GM18870 (cell line): Measurements from ENCODE around the gene KLHDC1.
"Not testable (repeated sequence)": the region's sequence is repeated elsewhere in the genome, so short reads cannot be mapped to it uniquely, and the experiment has no call there.

Experiments
- ATAC-seq: cut with Tn5 transposase; IDR thresholded peaks from one replicate; pipeline ENCODE4 v1.9.1; 2021; ENCODE audit warnings: moderate library complexity; ENCODE audit not compliant: unreplicated experiment

KLHDC1 gene

DNA sequence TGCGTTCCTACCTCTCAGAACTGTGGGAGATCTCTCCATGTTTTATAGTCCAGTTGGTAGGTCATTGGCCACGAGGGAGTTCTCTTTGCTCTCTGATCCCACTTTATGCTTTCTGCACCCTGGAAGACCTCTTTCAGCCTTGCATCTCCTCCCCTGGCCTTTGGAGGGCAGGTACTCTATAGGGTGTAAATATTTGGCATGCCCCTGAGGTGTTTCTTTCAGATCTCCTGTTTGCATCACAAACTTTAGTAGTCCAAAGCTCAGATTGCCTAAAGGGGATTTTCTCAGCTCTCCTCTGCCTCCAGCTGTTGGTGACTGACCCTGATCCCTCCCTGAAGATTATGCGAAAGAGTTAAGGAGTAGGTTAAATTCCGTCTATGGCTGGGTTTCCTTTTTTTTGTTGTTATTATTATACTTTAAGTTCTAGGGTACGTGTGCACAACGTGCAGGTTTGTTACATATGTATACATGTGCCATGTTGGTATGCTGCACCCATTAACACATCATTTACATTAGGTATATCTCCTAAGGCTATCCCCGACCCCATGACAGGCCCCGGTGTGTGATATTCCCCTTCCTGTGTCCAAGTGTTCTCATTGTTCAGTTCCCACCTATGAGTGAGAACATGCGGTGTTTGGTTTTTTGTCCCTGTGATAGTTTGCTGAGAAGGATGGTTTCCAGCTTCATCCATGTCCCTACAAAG, 29.0 kb downstream of the KLHDC1 start:
- not testable (repeated sequence) for ATAC-seq

DNA sequence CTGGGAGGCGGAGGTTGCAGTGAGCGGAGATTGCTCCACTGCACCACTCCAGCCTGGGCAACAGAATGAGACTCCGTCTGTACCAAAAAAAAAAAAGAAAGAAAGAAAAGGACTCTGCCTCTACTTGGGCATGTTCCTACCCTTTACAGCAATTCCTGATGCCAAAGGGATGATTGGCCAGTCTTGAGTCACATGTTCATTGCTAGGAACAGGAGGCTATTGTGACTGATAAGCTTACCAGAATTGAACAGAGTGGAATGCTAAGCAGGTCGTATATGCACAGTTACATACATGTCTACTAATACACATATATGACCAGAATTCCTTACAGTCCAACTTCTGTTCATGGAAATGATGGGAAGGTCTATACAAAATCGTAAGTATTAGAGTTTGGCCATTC, 34.3 kb downstream of the KLHDC1 start:
- ATAC-seq, result no peak

- no peak for ATAC-seq
Observed at GRCh38 chr14:49732896-49733295, 40.0 kb downstream of the KLHDC1 start.

GRCh38 chr14:49733836-49734235, 40.9 kb downstream of the KLHDC1 start:
- no peak for ATAC-seq

DNA sequence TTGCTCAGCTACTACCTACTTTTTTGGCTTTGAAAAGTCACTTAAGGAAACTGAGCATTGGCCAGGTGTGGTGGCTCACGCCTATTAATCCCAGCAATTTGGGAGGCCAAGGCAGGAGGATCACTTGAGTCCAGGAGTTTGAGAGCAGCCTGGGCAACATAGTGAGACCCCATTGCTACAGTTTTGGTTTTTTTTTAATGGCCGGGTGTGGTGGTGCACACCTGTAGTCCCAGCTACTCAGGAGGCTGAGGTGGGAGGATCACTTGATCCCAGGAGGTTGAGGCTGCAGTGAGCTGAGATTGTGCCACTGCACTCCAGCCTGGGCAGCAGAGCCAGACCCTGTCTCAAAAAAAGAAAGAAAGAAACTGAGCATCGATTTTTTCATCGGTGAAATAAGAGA, 42.7 kb downstream of the KLHDC1 start:
- not testable (repeated sequence) for ATAC-seq

DNA sequence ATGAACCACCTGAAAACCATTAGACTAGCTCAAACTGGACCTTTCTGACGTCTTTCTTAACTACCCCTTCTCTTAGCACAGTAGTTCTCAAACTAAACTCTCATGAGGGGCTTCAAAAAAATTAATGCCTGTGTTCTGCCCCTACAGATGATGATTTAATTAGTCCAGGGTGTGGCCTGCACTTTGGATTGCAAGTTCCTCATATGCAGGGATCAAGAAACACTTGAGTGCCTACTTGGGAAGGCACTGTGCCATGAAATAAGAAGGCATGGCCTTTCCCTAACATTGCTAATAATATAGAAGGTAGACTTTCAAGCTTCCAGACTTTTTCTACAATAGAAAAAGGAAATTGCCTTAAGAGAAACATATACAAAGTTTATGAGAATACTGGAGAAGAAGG, 52.3 kb downstream of the KLHDC1 start:
- no peak for ATAC-seq

- not testable (repeated sequence) for ATAC-seq
Observed at GRCh38 chr14:49746476-49746875, 53.6 kb downstream of the KLHDC1 start.

- ATAC-seq, result no peak
Observed at GRCh38 chr14:49754570-49755097, 61.7 kb downstream of the KLHDC1 start.

GRCh38 chr14:49755378-49755777, 62.5 kb downstream of the KLHDC1 start:
- ATAC-seq, result no peak

DNA sequence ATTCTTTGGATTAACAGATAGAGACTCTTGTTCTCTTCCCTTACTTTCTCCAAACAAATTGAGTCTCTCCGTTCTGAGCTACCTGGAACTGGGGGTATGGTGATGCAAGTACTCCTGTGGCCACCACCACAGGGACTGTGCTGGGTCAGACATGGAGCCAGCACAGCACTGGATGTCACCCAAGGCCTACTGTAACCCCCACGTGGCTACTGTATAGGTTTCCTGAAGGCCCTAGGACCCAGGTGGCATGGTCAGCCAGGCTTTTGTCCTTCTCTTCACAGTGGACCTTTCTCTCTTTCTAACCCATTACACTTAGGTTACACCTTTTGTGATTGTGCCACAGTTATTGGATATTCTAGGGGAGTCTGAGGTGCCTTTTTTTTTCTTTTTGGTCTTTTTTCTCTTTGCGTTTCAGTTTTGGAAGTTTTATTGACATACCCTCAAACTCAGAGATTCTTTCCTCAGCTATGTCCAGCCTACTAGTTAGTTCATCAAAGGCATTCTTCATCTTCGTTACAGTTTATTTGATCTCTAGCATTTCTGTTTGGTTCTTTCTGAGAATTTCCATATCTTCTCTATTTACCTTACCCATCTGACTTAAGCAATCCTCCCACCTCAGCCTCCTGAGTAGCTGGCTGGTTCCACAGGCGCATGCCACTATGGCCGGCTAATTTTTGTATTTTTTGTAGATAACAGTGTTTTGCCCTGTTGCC, 69.1 kb downstream of the KLHDC1 start:
- ATAC-seq, result no peak

DNA sequence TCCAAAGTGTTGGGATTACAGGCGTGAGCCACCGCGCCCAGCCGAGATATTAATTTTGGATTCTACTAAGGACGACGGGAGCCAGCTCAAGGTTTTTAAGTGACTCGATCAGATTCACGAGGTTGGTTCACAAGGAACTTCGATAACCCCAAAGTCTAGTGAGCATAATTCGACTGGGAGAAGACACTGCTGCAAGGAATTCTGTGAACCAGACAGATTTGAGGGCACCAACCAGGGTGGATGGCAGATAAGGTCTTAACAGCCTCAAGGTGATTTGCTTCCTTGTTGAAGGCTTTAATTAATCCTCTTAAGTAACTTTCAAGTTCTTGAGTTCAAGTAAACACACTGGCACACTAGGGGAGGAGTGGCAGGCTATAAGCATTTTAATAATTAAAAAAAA, 73.9 kb downstream of the KLHDC1 start:
- ATAC-seq, result no peak

- no peak for ATAC-seq
Observed at GRCh38 chr14:49767270-49767570, 74.3 kb downstream of the KLHDC1 start.

GRCh38 chr14:49767571-49768300, 74.8 kb downstream of the KLHDC1 start, which contains the start of gene KLHDC2:
Gene KLHDC2, plus strand, starts transcription at chr14:49768153. Its CDS starts 316 bp downstream, at chr14:49768469.
- peak; percentile 64 for ATAC-seq

GRCh38 chr14:49768301-49769121, 75.6 kb downstream of the KLHDC1 start:
- ATAC-seq, result peak; percentile 35

GRCh38 chr14:49769171-49769570, 76.3 kb downstream of the KLHDC1 start:
- no peak for ATAC-seq

DNA sequence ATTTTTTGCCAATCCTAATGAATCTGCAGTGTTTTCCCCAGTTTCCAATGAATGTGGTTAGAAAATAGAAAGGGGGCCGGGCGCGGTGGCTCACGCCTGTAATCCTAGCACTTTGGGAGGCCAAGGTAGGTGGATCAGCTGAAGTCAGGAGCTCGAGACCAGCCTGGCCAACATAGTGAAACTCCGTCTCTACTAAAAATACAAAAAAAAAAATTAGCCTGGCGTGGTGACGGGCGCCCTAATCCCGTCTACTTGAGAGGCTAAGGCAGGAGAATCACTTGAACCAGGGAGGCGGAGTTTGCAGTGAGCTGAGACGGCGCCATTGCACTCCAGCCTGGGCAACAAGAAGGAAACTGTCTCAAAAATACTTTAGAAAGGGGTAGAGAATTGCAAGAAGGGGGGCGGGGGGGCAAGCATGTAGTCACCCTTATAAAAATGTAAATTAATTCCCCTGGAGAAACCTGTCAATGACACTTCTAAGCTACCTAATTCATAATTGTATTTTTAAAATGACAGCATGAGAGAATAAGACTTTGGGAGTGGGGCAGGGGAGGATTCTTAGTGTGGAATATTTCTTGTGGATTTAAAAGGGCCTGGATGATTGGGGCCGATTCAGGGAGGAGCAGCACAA, 76.8 kb downstream of the KLHDC1 start:
- no peak for ATAC-seq

- ATAC-seq, result no peak
Observed at GRCh38 chr14:49770212-49770817, 77.4 kb downstream of the KLHDC1 start.

DNA sequence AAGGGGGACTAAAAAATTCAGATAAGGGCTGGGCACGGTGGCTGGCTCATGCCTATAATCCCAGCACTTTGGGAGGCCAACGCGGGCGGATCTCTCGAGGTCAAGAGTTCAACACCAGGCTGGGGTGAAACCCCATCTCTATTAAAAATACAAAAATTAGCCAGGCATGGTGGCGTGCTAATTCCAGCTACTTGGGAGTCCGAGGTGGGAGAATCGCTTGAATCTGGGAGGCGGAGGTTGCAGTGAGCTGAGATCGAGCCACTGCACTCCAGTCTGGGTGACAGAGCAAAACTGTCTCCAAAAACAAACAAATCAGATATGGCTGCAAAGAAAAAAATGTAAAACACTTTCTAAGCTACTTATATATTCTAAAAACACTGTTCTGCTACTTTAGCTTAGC, 78.8 kb downstream of the KLHDC1 start:
- ATAC-seq, result not testable (repeated sequence)

DNA sequence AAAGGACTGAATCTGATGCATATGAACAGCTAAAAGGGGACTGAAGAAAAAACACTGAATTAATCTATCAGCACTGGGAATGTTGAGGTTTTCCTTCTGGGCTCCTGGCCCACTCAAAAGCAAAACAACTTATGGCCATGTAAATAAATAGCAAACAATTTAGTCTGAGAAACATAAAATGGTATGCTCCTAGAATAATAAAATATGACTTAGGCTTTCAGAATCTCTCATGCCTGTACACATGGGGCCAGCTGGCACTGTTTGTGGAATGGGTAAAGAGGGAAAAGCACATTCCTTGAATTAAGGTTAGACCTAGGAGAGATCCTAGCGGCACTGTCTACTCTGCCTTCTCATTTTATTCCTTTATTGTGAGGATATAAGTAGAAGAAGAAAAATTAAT, 81.2 kb downstream of the KLHDC1 start:
- no peak for ATAC-seq

- no peak for ATAC-seq
Observed at GRCh38 chr14:49778421-49778820, 85.5 kb downstream of the KLHDC1 start.
